Measurements from ENCODE around the gene GRXCR2. TPM values are rescaled to one million over a fixed set of nuclear protein-coding genes. Genes with fewer than 3 reads are reported as not detected.

Gene GRXCR2
- total RNA-seq, 1 donor from 2014 or later = not detected

GRCh38 chr5:145826895-145827674, 45.7 kb downstream of the GRXCR2 start:
- DNase-seq (no peak), ATAC-seq (no peak)
- intact Hi-C loops (cut with DNase I) = no loop called here
- no peaks in the 10 kb centered on the region for H3K9me3 ChIP-seq
- no peak overlapping the region for H3K27ac ChIP-seq
- no peak overlapping the region for H3K4me3 ChIP-seq
- no peak for TF ChIP-seq CTCF (IDR thresholded peaks at IDR 0.05)
- H3K27me3 ChIP-seq = no peaks in the 10 kb centered on the region
- no peaks in the 10 kb centered on the region for H3K36me3 ChIP-seq
- peaks cover 20% of the 10 kb centered on the region for H3K4me1 ChIP-seq

GRCh38 chr5:145825751-145826180, 47.0 kb downstream of the GRXCR2 start:
- no peaks in the 10 kb centered on the region for H3K9me3 ChIP-seq
- peaks cover 14% of the 10 kb centered on the region for H3K4me1 ChIP-seq
- DNase-seq = no peak
- H3K27ac ChIP-seq = no peak overlapping the region
- ATAC-seq = peak; percentile 56
- TF ChIP-seq CTCF (IDR thresholded peaks at IDR 0.05) = peak; percentile 75
- no peak overlapping the region for H3K4me3 ChIP-seq
- no peaks in the 10 kb centered on the region for H3K36me3 ChIP-seq
- H3K27me3 ChIP-seq = no peaks in the 10 kb centered on the region
- intact Hi-C loops (cut with DNase I) = no loop called here

GRCh38 chr5:145824040-145824439, 48.8 kb downstream of the GRXCR2 start:
- TF ChIP-seq CTCF (IDR thresholded peaks at IDR 0.05) = no peak
- ATAC-seq (no peak), DNase-seq (no peak)
- H3K27me3 ChIP-seq = no peaks in the 10 kb centered on the region
- no peak overlapping the region for H3K4me3 ChIP-seq
- intact Hi-C loops (cut with DNase I) = no loop called here
- H3K36me3 ChIP-seq = no peaks in the 10 kb centered on the region
- H3K4me1 ChIP-seq = no peaks in the 10 kb centered on the region
- no peaks in the 10 kb centered on the region for H3K9me3 ChIP-seq
- no peak overlapping the region for H3K27ac ChIP-seq

GRCh38 chr5:145818604-145819003, 54.2 kb downstream of the GRXCR2 start:
- no peak overlapping the region for H3K27ac ChIP-seq
- H3K4me1 ChIP-seq = no peaks in the 10 kb centered on the region
- H3K9me3 ChIP-seq = no peaks in the 10 kb centered on the region
- intact Hi-C loops (cut with DNase I) = no loop called here
- no peaks in the 10 kb centered on the region for H3K27me3 ChIP-seq
- no peak for ATAC-seq
- no peak overlapping the region for H3K4me3 ChIP-seq
- DNase-seq = no peak
- H3K36me3 ChIP-seq = no peaks in the 10 kb centered on the region
- no peak for TF ChIP-seq CTCF (IDR thresholded peaks at IDR 0.05)

GRCh38 chr5:145812877-145813276, 59.9 kb downstream of the GRXCR2 start:
- H3K27me3 ChIP-seq = no peaks in the 10 kb centered on the region
- intact Hi-C loops (cut with DNase I) = no loop called here
- no peak for TF ChIP-seq CTCF (IDR thresholded peaks at IDR 0.05)
- H3K9me3 ChIP-seq = no peaks in the 10 kb centered on the region
- no peak overlapping the region for H3K27ac ChIP-seq
- no peak for ATAC-seq
- DNase-seq = no peak
- H3K4me1 ChIP-seq = no peaks in the 10 kb centered on the region
- no peak overlapping the region for H3K4me3 ChIP-seq
- no peaks in the 10 kb centered on the region for H3K36me3 ChIP-seq

Measured in upper lobe of right lung (tissue), 1 donor.